Measurements from ENCODE around the gene TFCP2. TPM values are rescaled to one million over a fixed set of nuclear protein-coding genes. Genes with fewer than 3 reads are reported as not detected.

TFCP2 gene
- total RNA-seq, 1 experiment from 2014 or later = 33.9 TPM

- Histone ChIP-seq H3K4me3 (ENCODE audit: low read depth in 2 of 2, low read length in 2 of 2) (no peak overlapping the region), H3K27ac (ENCODE audit: low read length) (no peak overlapping the region), H3K36me3 (ENCODE audit: control insufficient read depth, insufficient read depth, low read length) (no peaks in the 10 kb centered on the region), H3K4me1 (ENCODE audit: control insufficient read depth, insufficient read depth, low read length) (no peaks in the 10 kb centered on the region), H3K27me3 (ENCODE audit: control insufficient read depth, insufficient read depth, low read length) (no peaks in the 10 kb centered on the region), H3K9me3 (ENCODE audit: control insufficient read depth, insufficient read depth, low read depth, low read length) (no peaks in the 10 kb centered on the region)
- ATAC-seq (no peak), DNase-seq (ENCODE audit: low read depth, low spot score) (no peak)
- no peak for TF ChIP-seq REST (IDR thresholded peaks at IDR 0.05; ENCODE audit: insufficient read depth in 1 of 2, low read depth in 2 of 2, low read length in 1 of 2)
- no peak for TF ChIP-seq POLR2AphosphoS5 (IDR thresholded peaks at IDR 0.05; ENCODE audit: low read depth, low read length)
- no peak for TF ChIP-seq CTCF (IDR thresholded peaks at IDR 0.05)
- no peak for TF ChIP-seq SIN3A (IDR thresholded peaks at IDR 0.05; ENCODE audit: borderline replicate concordance, insufficient read depth, low read depth, low read length)
- no peak for TF ChIP-seq TCF7L2 (IDR thresholded peaks at IDR 0.05; ENCODE audit: low read depth, low read length)
- in situ Hi-C loops (cut with HindIII; ENCODE audit: low pct_unique_long_range_greater_than_20kb, low sequenced_read_pairs) = no loop called here
- ChIA-PET POLR2A (no interaction called here), CTCF (no interaction called here)
- intact Hi-C loops (cut with micrococcal nuclease; ENCODE audit: unreplicated experiment) = no loop called here
- BruUV-seq (replicated peaks) = no TSS peak
These were observed 25.6 kb downstream of the TFCP2 start for GRCh38 chr12:51147309-51147708.

- ChIA-PET POLR2A (no interaction called here), CTCF (no interaction called here)
- Histone ChIP-seq H3K36me3 (ENCODE audit: control insufficient read depth, insufficient read depth, low read length) (no peaks in the 10 kb centered on the region), H3K4me1 (ENCODE audit: control insufficient read depth, insufficient read depth, low read length) (no peaks in the 10 kb centered on the region), H3K9me3 (ENCODE audit: control insufficient read depth, insufficient read depth, low read depth, low read length) (no peaks in the 10 kb centered on the region), H3K4me3 (ENCODE audit: low read depth in 2 of 2, low read length in 2 of 2) (no peak overlapping the region), H3K27ac (ENCODE audit: low read length) (no peak overlapping the region), H3K27me3 (ENCODE audit: control insufficient read depth, insufficient read depth, low read length) (no peaks in the 10 kb centered on the region)
- BruUV-seq (replicated peaks) = no TSS peak
- in situ Hi-C loops (cut with HindIII; ENCODE audit: low pct_unique_long_range_greater_than_20kb, low sequenced_read_pairs) (no loop called here), intact Hi-C loops (cut with micrococcal nuclease; ENCODE audit: unreplicated experiment) (no loop called here)
- ATAC-seq (no peak), DNase-seq (ENCODE audit: low read depth, low spot score) (no peak)
- no peak for TF ChIP-seq POLR2AphosphoS5 (IDR thresholded peaks at IDR 0.05; ENCODE audit: low read depth, low read length)
- TF ChIP-seq REST (IDR thresholded peaks at IDR 0.05; ENCODE audit: insufficient read depth in 1 of 2, low read depth in 2 of 2, low read length in 1 of 2) = no peak
- no peak for TF ChIP-seq TCF7L2 (IDR thresholded peaks at IDR 0.05; ENCODE audit: low read depth, low read length)
- no peak for TF ChIP-seq CTCF (IDR thresholded peaks at IDR 0.05)
- TF ChIP-seq SIN3A (IDR thresholded peaks at IDR 0.05; ENCODE audit: borderline replicate concordance, insufficient read depth, low read depth, low read length) = no peak
These were observed 33.6 kb downstream of the TFCP2 start for GRCh38 chr12:51139292-51139844.

Data from Panc1 (cell line).